GM19043 (cell line): ENCODE results near the gene TFDP2.

Experiments
- ATAC-seq: cut with Tn5 transposase; IDR thresholded peaks from one replicate; pipeline ENCODE4 v1.9.1; 2021; ENCODE audit warnings: low read depth; ENCODE audit not compliant: unreplicated experiment

TFDP2 gene

DNA sequence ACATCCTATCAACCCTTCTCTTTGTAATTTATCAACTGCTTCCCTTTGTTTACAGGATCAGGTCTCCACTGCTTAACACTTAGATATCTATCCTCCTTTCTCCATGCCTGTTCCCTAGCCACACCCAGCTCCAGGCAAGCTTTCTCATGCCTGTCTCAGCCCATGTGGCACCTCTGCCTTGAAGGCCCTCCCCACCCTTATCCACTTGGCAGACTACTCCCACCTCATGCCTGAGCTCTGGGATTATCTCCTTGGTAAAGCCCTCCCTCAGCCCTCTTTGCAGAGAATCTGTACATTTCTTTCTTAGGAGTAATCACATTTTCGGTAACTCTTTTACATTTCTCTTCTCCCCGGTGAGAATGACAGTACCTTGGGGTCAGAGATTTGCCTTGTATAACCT, 176.9 kb downstream of the TFDP2 start:
- ATAC-seq = no peak

- ATAC-seq = no peak
Observed at GRCh38 chr3:141971571-141971970, 177.8 kb downstream of the TFDP2 start.

GRCh38 chr3:141969711-141970110, 179.6 kb downstream of the TFDP2 start:
- ATAC-seq = no peak

DNA sequence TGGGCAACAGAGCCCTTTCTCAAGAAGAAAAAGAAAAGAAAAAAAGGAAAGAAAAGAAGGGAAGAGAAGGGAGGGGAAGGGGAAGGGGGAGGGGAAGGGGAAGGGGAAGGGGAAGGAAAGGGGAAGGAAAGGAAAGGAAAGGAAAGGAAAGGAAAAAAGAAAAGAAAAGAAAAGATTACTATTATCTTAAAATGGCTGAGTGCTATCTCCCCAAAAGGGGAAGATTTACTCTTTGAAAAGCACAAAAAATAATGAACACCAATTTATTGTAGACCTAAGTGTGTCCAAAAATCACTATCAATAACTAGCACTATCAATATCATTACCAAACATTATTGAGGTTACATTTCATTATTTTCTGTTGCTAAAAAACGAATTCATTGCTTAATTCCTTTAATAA, 183.9 kb downstream of the TFDP2 start:
- ATAC-seq = no peak

GRCh38 chr3:141963301-141963700, 186.0 kb downstream of the TFDP2 start:
- no peak for ATAC-seq

DNA sequence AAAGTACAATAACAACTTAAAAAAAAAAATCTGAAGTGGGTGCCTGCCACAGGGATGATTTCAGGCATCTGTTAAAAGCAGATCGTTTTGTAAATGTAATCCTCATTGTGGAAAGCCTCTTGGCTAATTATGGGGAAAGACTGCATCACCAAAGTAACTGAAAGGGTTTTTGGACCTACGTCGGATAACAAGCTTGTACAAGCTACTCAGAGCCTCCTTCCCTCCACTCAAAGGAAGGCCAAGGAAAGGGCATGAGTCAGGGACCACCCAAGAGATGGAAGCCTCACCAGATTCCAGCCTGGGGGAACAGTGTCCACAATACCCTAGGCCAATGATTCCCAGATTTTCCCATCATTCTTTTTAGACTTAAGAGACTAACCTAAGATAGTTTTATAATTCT, 188.6 kb downstream of the TFDP2 start:
- ATAC-seq = no peak

- no peak for ATAC-seq
Observed at GRCh38 chr3:141959589-141960554, 189.5 kb downstream of the TFDP2 start.

- no peak for ATAC-seq
Observed at GRCh38 chr3:141955175-141955574, 194.2 kb downstream of the TFDP2 start.

- no peak for ATAC-seq
Observed at GRCh38 chr3:141952611-141953010, 196.7 kb downstream of the TFDP2 start.

DNA sequence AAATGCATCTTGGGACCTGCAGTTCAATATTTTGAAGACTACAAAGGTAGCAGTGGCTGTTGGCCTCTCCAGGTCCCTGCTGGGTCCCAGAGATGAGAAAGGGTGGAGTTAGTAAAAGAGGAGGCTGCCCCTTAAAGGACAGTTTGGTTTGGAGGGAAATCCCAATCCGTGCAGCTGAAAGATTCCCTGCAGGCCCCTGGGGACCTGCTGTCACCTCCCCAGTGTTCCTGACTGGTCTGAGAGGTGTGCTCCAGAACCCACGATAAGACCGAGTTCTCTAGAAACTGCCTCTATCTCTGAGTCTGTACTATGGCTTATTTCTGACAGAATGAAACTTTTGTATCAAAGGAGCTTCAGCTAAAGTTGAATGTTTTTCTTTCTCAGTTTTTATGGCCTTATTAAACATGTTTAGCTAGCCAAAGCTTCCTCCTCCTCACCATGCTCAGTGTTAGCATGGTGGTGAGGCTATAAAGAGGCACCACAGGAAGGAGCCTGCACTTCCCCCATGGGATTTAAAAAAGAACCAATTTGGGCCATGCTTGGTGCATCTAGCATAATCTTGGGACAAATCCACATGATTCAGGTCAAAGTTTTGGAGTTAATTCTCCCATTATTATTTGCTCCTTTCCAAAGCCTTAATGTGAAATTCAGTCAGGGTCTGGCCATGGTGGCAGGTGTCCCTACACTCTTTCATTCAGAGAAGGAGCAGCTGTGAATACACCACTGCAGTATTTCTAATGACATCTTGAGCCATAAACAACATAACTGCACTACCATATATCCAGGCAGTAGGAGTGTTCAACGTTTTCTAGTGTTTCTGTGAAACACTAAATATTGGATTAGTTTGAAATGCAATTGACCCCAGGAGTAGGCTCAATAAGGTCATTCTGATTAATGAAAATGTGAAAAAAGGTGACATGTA, 198.5 kb downstream of the TFDP2 start:
- no peak for ATAC-seq

DNA sequence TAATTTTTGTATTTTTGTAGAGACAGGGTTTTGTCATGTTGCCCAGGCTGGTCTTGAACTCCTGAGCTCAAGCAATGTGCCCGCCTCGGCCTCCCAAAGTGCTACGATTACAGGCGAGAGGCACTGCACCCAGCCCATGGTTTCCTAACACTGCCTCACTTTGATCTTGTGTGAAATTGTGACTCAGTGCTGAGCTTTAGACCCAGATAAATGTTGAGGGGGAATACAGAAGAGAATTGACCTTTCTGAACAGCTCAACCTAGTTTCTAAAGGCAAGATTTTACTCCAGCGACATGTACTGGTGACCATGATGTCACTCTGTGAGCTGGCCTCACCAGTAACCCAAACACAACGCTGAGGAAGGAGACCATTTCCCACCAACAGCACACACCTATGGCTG, 199.4 kb downstream of the TFDP2 start:
- ATAC-seq = no peak

GRCh38 chr3:141949399-141949798, 199.9 kb downstream of the TFDP2 start:
- no peak for ATAC-seq

DNA sequence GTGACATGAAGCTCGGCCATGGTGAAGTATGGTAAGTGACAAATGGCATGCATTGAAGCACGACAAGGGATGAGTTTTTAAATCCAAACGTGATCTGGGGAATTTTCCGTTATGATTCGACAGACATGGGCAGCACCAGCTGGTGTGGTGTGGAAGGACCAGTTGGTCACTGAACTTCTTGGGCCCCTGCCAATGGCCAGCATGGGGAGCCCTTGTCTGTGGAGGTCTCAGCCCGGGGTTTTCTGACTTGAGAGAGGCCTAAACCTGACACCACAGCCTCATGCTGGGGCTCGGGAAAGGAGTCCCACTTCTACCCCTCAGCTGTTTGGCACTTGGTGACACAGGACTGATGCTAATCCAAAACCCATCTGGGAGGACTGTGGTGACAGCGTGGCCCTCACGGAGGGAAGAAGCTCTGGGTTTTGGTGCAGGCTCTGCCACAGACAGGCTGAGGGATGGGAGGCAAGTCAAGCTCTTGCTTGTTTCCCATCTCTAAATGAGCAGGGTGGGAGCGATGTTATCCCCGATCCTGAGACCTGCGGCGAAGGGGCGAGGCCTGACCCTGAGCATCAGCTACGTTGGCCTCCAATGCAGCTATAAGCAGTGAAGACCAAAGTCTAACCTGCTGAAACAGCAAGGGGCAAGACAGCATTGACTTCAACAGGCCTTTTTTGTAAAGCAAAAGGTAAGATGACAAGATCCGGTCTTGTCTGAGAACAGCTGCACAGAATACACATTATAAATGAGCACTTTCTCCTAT, 203.4 kb downstream of the TFDP2 start:
- no peak for ATAC-seq

DNA sequence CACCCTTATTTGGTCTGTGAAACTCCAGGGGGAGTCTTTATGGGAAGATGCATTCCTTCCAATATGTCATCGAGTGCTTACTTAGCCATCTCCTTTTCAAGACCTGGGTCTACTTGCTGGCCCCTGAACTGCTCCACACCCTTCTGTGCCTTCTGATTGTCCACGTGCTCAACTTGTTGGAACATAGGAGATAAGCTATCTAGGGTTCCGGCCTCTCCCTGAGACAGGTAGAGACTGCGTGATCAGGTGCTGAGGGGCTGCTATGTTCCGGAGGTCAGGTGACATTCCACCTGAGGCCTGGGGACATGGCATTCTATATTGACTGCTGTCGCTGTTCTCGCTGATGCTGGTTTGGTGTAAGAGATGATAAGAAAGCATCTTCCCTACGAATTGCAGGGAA, 207.3 kb downstream of the TFDP2 start:
- ATAC-seq = no peak

DNA sequence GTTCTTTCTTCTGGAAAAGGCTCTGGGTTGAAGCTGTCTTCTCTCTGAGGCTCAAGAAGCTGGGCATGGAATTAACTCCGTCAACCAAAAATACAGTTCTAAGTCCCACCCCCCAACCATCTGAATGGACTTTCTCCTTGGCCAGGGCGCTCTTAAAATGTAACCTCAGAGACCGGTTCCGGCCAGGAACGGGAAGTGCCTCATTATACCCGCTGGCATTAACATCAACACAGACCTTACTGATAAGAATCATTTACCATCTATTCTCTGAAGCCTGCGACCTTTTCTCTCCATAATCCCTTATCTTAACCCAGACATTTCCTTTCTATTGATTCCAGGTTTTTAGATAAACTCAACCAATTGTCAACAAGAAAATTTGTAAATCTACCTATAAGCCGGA, 208.3 kb downstream of the TFDP2 start:
- no peak for ATAC-seq

DNA sequence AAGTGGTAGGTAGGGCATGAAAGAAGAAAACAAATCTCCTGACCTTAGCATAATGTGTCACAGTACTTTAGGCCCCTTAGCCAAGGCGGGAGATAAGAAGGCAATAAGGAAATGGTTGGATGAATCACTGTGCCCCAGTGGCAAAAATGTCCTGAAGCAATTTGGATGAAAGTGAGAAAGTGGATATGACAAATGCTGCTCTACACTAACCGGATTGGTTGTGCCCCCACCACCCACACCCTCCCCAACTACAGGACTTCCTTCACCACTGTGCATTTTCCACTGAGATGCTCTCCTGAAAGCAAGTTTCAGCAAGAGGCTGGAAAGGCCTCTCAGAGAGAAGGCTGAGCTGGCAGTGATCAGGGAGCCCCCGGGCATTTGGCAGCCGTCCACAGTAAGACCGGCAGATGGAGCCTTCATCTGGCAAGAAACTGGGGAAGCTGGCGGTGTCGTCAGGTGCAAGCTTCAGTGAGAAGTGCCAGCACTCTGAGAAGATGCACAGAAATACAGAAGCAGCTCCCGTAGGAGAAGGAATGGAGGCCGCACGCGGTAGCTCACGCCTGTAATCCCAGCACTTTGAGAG, 209.1 kb downstream of the TFDP2 start:
- ATAC-seq = no peak

- ATAC-seq = no peak
Observed at GRCh38 chr3:141939759-141940158, 209.6 kb downstream of the TFDP2 start.

DNA sequence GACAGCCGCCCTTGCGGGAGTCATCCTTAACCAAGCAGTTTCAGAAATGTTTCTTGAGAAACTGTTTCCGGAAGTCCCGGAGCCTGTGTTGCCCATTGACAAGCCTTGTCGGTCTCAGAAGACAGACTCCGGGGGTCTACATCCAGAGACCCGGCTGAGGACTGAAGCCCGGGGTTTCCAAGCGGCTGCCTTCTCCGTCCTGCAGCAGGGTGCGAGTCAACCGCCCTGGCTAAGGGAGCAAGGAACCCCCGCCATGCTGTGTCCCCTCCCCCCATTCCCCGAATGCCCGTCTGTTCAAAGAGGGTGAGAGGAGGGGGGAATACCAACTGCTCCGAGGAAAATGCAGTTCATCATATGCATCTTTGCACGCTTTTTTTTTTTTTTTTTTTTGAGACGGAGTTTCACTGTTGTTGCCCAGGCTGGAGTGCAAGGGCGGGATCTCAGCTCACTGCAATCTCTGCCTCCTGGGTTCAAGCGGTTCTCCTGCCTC, 211.3 kb downstream of the TFDP2 start:
- ATAC-seq = no peak

- ATAC-seq = no peak
Observed at GRCh38 chr3:141934354-141934753, 215.0 kb downstream of the TFDP2 start.
